Ishikawa (cell line): ENCODE results near the gene PSME4.

ENCODE experiments used
- CREB1 ChIP-seq: IDR thresholded peaks from 2 replicates; pipeline ENCODE4 v1.6.1; 2012; ENCODE audit warnings: low read depth
- EP300 ChIP-seq: IDR thresholded peaks from 2 replicates; pipeline ENCODE4 v1.6.1; 2012; ENCODE audit warnings: borderline replicate concordance
- NFIC ChIP-seq: IDR thresholded peaks from 2 replicates; pipeline ENCODE4 v1.6.1; 2012
- RAD21 ChIP-seq: IDR thresholded peaks from 2 replicates; pipeline ENCODE4 v1.6.1; 2012; ENCODE audit warnings: low read depth
- TCF12 ChIP-seq: IDR thresholded peaks from 2 replicates; pipeline ENCODE4 v1.6.1; 2012; ENCODE audit warnings: low read depth

GRCh38 chr2:53877112-53877511 is 93.7 kb downstream of the PSME4 start:
- TF ChIP-seq EP300 (no peak), RAD21 (no peak), CREB1 (no peak), NFIC (no peak), TCF12 (no peak)
